ENCODE measurements around the gene NOL4L. TPM values are rescaled to one million over a fixed set of nuclear protein-coding genes. Genes with fewer than 3 reads are reported as not detected.

NOL4L gene
- total RNA-seq, 1 experiment from 2014 or later: 31.7 TPM

GRCh38 chr20:32580219-32580969 lies 4.7 kb downstream of the NOL4L start:
- H3K4me2 ChIP-seq (ENCODE audit: insufficient read depth, insufficient read length, low read length): no peak overlapping the region
- H4K5ac ChIP-seq (ENCODE audit: insufficient read length, low read depth, low read length): no peak overlapping the region
- H2BK120ac ChIP-seq (ENCODE audit: low read depth, low read length, poor library complexity, severe bottlenecking): no peak overlapping the region
- no peak for TF ChIP-seq CTCF (conservative IDR thresholded peaks at IDR 0.05)
- H3K27ac ChIP-seq (ENCODE audit: insufficient read length, low read depth, low read length): no peak overlapping the region
- no peak overlapping the region for H2BK12ac ChIP-seq (ENCODE audit: insufficient read length, low read depth, low read length)
- H2BK15ac ChIP-seq (ENCODE audit: low read depth, low read length): no peak overlapping the region
- Mint-ChIP-seq H3K27ac (peak overlapping the region in 1 of 3 experiments; percentile 40; a peak in 1 of 7 replicates), H3K4me1 (peaks cover 18% of the 10 kb centered on the region in 2 experiments), H3K4me3 (no peak overlapping the region), H3K9me3 (no peaks in the 10 kb centered on the region), H3K27me3 (ENCODE audit: low read depth) (peaks cover 51% of the 10 kb centered on the region), H3K36me3 (ENCODE audit: insufficient read depth in 1 of 3, low read depth in 3 of 3) (no peaks in the 10 kb centered on the region)
- no peaks in the 10 kb centered on the region for H3K79me2 ChIP-seq (ENCODE audit: insufficient read depth, low read length)
- no peaks in the 10 kb centered on the region for H3K79me1 ChIP-seq (ENCODE audit: insufficient read depth, low read depth, low read length, poor library complexity, severe bottlenecking)
- H2AK5ac ChIP-seq (ENCODE audit: insufficient read length, low read length): no peak overlapping the region
- H3K14ac ChIP-seq (ENCODE audit: insufficient read depth, low read length): no peak overlapping the region
- no CpG with 5 or more reads among the region's 21 CpGs for WGBS (ENCODE audit: extremely low coverage, insufficient read length, low lambda C conversion rate)
- no peak overlapping the region for H4K91ac ChIP-seq (ENCODE audit: insufficient read length, low read depth, low read length)
- H3K27me3 ChIP-seq (ENCODE audit: insufficient read depth, low read length): no peaks in the 10 kb centered on the region; the same call in 1 of the 2 replicates
- H2AFZ ChIP-seq (ENCODE audit: low read length): no peak overlapping the region
- H2BK5ac ChIP-seq (ENCODE audit: insufficient read length, low read length): no peak overlapping the region
- H3K9me3 ChIP-seq (ENCODE audit: control insufficient read depth, low read depth, low read length): no peaks in the 10 kb centered on the region
- H3K4ac ChIP-seq (ENCODE audit: low read depth, low read length): no peak overlapping the region
- no peak overlapping the region for H3K23ac ChIP-seq (ENCODE audit: insufficient read length, low read depth, low read length)
- H2BK20ac ChIP-seq (ENCODE audit: low read depth, low read length, poor library complexity, severe bottlenecking): no peak overlapping the region
- H3K56ac ChIP-seq (ENCODE audit: insufficient read length, low read depth, low read length): no peak overlapping the region
- no peaks in the 10 kb centered on the region for H3K4me1 ChIP-seq (ENCODE audit: insufficient read depth, low read length)
- peaks cover 4% of the 10 kb centered on the region for H3K23me2 ChIP-seq (ENCODE audit: insufficient read length, low read depth, low read length, poor library complexity, severe bottlenecking)
- no peak for DNase-seq
- no peaks in the 10 kb centered on the region for H4K20me1 ChIP-seq (ENCODE audit: control insufficient read depth, insufficient read depth, insufficient read length)
- no peak overlapping the region for H3K9ac ChIP-seq (ENCODE audit: extremely low read depth, insufficient read length, low read length)
- H3K18ac ChIP-seq (ENCODE audit: insufficient read length, low read depth, low read length): no peak overlapping the region
- H3T11ph ChIP-seq (ENCODE audit: low read length): no peak overlapping the region
- no peak overlapping the region for H4K8ac ChIP-seq (replicated peaks; ENCODE audit: insufficient read length, low read depth, low read length)
